ENCODE data around the gene FBXL22. TPM values are rescaled to one million over a fixed set of nuclear protein-coding genes. Genes with fewer than 3 reads are reported as not detected.
A peak's percentile ranks its signal among the peaks of the same experiment; 100 is the strongest.

Gene FBXL22
- total RNA-seq, 1 experiment from 2014 or later: 0.46 TPM

GRCh38 chr15:63564093-63564492, 33.1 kb upstream of the FBXL22 start (continued):
- TF ChIP-seq RORB (CRISPR knock-in tag; IDR thresholded peaks at IDR 0.05) (no peak), ZSCAN18 (CRISPR knock-in tag; IDR thresholded peaks at IDR 0.05) (no peak), FOXK1 (CRISPR knock-in tag; IDR thresholded peaks at IDR 0.05) (no peak), SOX15 (CRISPR knock-in tag; IDR thresholded peaks at IDR 0.05) (no peak), HMGA2 (CRISPR knock-in tag; IDR thresholded peaks at IDR 0.05) (no peak), NR3C1 (CRISPR knock-in tag; conservative IDR thresholded peaks at IDR 0.05; ENCODE audit: low read depth) (no peak), ZNF425 (CRISPR knock-in tag; conservative IDR thresholded peaks at IDR 0.05) (no peak)

GRCh38 chr15:63565536-63566186, 31.5 kb upstream of the FBXL22 start:
- Mint-ChIP-seq H3K27me3 (ENCODE audit: low read depth) (no peaks in the 10 kb centered on the region), H3K9me3 (no peaks in the 10 kb centered on the region), H3K4me1 (peaks cover 14% of the 10 kb centered on the region), H3K4me3 (no peak overlapping the region), H3K36me3 (no peaks in the 10 kb centered on the region), H3K27ac (0 out of 2 replicates have a peak overlapping the region, but pooled peaks have one; percentile 48)
- ATAC-seq (no peak), DNase-seq (ENCODE audit: low spot score) (no peak)
- ChIA-PET POLR2A (no interaction called here), CTCF (interaction anchor here (0.6 to 1.9 kb wide), 2 partner anchors 34 to 380 kb away, joined by 3 to 5 read pairs; no protein-coding TSS in a partner anchor)
- TF ChIP-seq SMAD4 (CRISPR knock-in tag; IDR thresholded peaks at IDR 0.05): no peak
- no peak for TF ChIP-seq CREB1 (CRISPR knock-in tag; IDR thresholded peaks at IDR 0.05)
- TF ChIP-seq TEAD1 (CRISPR knock-in tag; IDR thresholded peaks at IDR 0.05): no peak
- no peak for TF ChIP-seq ZMAT4 (CRISPR knock-in tag; IDR thresholded peaks at IDR 0.05)
- no peak for TF ChIP-seq RORB (CRISPR knock-in tag; IDR thresholded peaks at IDR 0.05)

GRCh38 chr15:63572749-63573464, 24.3 kb upstream of the FBXL22 start:
- ChIA-PET CTCF (no interaction called here), POLR2A (no interaction called here)
- Mint-ChIP-seq H3K9me3 (no peaks in the 10 kb centered on the region), H3K36me3 (0 out of 2 replicates have a peak, but pooled peaks cover 4% of the 10 kb centered on the region), H3K4me1 (no peaks in the 10 kb centered on the region), H3K4me3 (no peak overlapping the region), H3K27ac (no peak overlapping the region), H3K27me3 (ENCODE audit: low read depth) (no peaks in the 10 kb centered on the region)
- ATAC-seq (no peak), DNase-seq (ENCODE audit: low spot score) (no peak)
- TF ChIP-seq GABPB1 (CRISPR knock-in tag; IDR thresholded peaks at IDR 0.05): no peak
- no peak for TF ChIP-seq CREB1 (CRISPR knock-in tag; IDR thresholded peaks at IDR 0.05)
- no peak for TF ChIP-seq ELF4 (CRISPR knock-in tag; IDR thresholded peaks at IDR 0.05; ENCODE audit: low read depth)
- no peak for TF ChIP-seq E2F4 (CRISPR knock-in tag; IDR thresholded peaks at IDR 0.05; ENCODE audit: borderline replicate concordance, low read depth)
- TF ChIP-seq AFF4 (CRISPR knock-in tag; IDR thresholded peaks at IDR 0.05; ENCODE audit: borderline replicate concordance): no peak
- TF ChIP-seq ZNF416 (CRISPR knock-in tag; IDR thresholded peaks at IDR 0.05): no peak

Data from WTC11 (cell line).